OCI-LY1 (cell line): ENCODE results near the gene BTBD18.

Experiments used
- CTCF ChIP-seq: fragments of 200-600 bp; sonication (generic), shearing (Covaris generic); IDR thresholded peaks from 2 replicates; pipeline ENCODE4 v1.5.1; 2017; ENCODE audit warnings: mild to moderate bottlenecking, antibody characterized with exemption, low read length, moderate library complexity, mixed read lengths
- EZH2 ChIP-seq: fragments of 200-600 bp; sonication (generic), shearing (Covaris generic); IDR thresholded peaks from 2 replicates; pipeline ENCODE4 v1.8.0; 2017; ENCODE audit warnings: borderline replicate concordance, mixed run types, mild to moderate bottlenecking, antibody characterized with exemption, low read length, moderate library complexity, mixed read lengths

DNA sequence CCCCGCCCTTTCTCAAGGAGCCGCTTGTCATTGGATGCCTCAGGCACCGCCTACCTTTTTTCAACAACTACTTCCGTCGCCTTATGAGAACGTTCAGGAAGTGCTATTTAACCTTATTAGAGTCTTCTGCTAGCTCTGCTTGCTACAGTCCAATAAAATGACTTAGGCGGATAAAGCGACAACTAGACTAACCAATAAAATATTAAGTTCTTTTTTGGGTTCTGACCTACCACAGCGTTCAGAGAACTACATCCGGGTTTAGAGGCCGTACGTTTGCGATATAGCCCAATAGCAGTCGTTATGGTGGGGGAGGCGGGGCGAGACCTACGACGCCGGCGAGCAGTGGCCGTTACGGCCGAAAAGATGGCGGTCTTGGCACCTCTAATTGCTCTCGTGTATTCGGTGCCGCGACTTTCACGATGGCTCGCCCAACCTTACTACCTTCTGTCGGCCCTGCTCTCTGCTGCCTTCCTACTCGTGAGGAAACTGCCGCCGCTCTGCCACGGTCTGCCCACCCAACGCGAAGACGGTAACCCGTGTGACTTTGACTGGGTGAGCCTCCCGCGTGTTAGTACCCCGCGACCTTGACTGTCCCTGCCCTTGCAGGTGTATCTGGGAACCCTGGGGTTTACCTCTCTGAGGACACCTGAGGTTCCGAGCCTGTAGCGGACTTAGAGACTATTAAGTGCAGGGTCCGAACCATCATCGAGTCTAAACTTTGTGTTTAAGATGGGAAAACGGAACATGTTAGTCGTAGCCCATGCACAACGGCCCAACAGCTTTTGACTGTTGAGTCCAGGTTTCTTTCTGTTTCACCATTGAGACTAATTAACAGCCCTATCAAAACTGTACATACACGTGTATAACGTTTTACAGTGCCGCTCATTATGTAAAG is 39.1 kb downstream of the BTBD18 start, which contains the start of gene TMX2:
- TF ChIP-seq CTCF (no peak), EZH2 (no peak)
